ENCODE results near the gene UQCRC2. TPM values are rescaled to one million over a fixed set of nuclear protein-coding genes. Genes with fewer than 3 reads are reported as not detected.

UQCRC2 gene
- polyA plus RNA-seq, 1 donor from 2014 or later: 144 TPM

- Mint-ChIP-seq H3K4me3 (peak overlapping the region in 1 of 4 donors; percentile 6), H3K27ac (peak overlapping the region in 1 of 3 donors; percentile 86), H3K36me3 (peaks cover 4% of the 10 kb centered on the region), H3K4me1 (peaks cover 15 to 24% (median 18%) of the 10 kb centered on the region in 3 donors), H3K27me3 (no peaks in the 10 kb centered on the region), H3K9me3 (no peaks in the 10 kb centered on the region)
These were observed 4.7 kb downstream of the UQCRC2 start for GRCh38 chr16:21957714-21958346.

GRCh38 chr16:21959050-21959449 is 5.9 kb downstream of the UQCRC2 start:
- Mint-ChIP-seq H3K4me1 (peaks cover 8 to 21% (median 10%) of the 10 kb centered on the region in 3 donors), H3K9me3 (no peaks in the 10 kb centered on the region), H3K27me3 (no peaks in the 10 kb centered on the region), H3K4me3 (no peak overlapping the region), H3K36me3 (peaks cover 4% of the 10 kb centered on the region), H3K27ac (peak overlapping the region in 1 of 3 donors; percentile 0)

GRCh38 chr16:21962475-21962874 is 9.3 kb downstream of the UQCRC2 start:
- H3K27me3 Mint-ChIP-seq: no peaks in the 10 kb centered on the region
- peaks cover 4 to 6% (median 5%) of the 10 kb centered on the region in 3 donors for H3K4me1 Mint-ChIP-seq
- H3K9me3 Mint-ChIP-seq: no peaks in the 10 kb centered on the region
- peaks cover 4% of the 10 kb centered on the region for H3K36me3 Mint-ChIP-seq
- H3K4me3 Mint-ChIP-seq: no peak overlapping the region
- H3K27ac Mint-ChIP-seq: no peak overlapping the region

- H3K27me3 Mint-ChIP-seq: no peaks in the 10 kb centered on the region
- no peaks in the 10 kb centered on the region for H3K4me1 Mint-ChIP-seq
- no peaks in the 10 kb centered on the region for H3K9me3 Mint-ChIP-seq
- H3K4me3 Mint-ChIP-seq: no peak overlapping the region
- H3K36me3 Mint-ChIP-seq: peaks cover 4% of the 10 kb centered on the region
- H3K27ac Mint-ChIP-seq: no peak overlapping the region
These were observed 10.7 kb downstream of the UQCRC2 start for GRCh38 chr16:21963887-21964286.

- Mint-ChIP-seq H3K36me3 (peaks cover 4% of the 10 kb centered on the region), H3K27ac (no peak overlapping the region), H3K4me1 (no peaks in the 10 kb centered on the region), H3K9me3 (no peaks in the 10 kb centered on the region), H3K27me3 (no peaks in the 10 kb centered on the region), H3K4me3 (no peak overlapping the region)
These were observed 11.2 kb downstream of the UQCRC2 start for GRCh38 chr16:21964353-21964752.

GRCh38 chr16:21971856-21972255 is 18.7 kb downstream of the UQCRC2 start:
- no peak overlapping the region for H3K27ac Mint-ChIP-seq
- no peak overlapping the region for H3K4me3 Mint-ChIP-seq
- H3K27me3 Mint-ChIP-seq: no peaks in the 10 kb centered on the region
- no peaks in the 10 kb centered on the region for H3K9me3 Mint-ChIP-seq
- H3K36me3 Mint-ChIP-seq: peaks cover 2% of the 10 kb centered on the region
- no peaks in the 10 kb centered on the region for H3K4me1 Mint-ChIP-seq

- no peaks in the 10 kb centered on the region for H3K9me3 Mint-ChIP-seq
- no peak overlapping the region for H3K27ac Mint-ChIP-seq
- no peaks in the 10 kb centered on the region for H3K4me1 Mint-ChIP-seq
- H3K27me3 Mint-ChIP-seq: no peaks in the 10 kb centered on the region
- H3K4me3 Mint-ChIP-seq: no peak overlapping the region
- peaks cover 5% of the 10 kb centered on the region for H3K36me3 Mint-ChIP-seq
These were observed 20.8 kb downstream of the UQCRC2 start for GRCh38 chr16:21973945-21974344.

- Mint-ChIP-seq H3K36me3 (peaks cover 8% of the 10 kb centered on the region), H3K27ac (peak overlapping the region in 1 of 3 donors; percentile 46), H3K4me3 (no peak overlapping the region), H3K27me3 (no peaks in the 10 kb centered on the region), H3K4me1 (no peaks in the 10 kb centered on the region), H3K9me3 (no peaks in the 10 kb centered on the region)
These were observed 26.9 kb downstream of the UQCRC2 start for GRCh38 chr16:21980032-21980431.

GRCh38 chr16:21982108-21982507 is 28.9 kb downstream of the UQCRC2 start:
- no peak overlapping the region for H3K27ac Mint-ChIP-seq
- no peaks in the 10 kb centered on the region for H3K27me3 Mint-ChIP-seq
- no peak overlapping the region for H3K4me3 Mint-ChIP-seq
- H3K9me3 Mint-ChIP-seq: no peaks in the 10 kb centered on the region
- peaks cover 10% of the 10 kb centered on the region for H3K36me3 Mint-ChIP-seq
- no peaks in the 10 kb centered on the region for H3K4me1 Mint-ChIP-seq

- H3K4me3 Mint-ChIP-seq: no peak overlapping the region
- H3K4me1 Mint-ChIP-seq: no peaks in the 10 kb centered on the region
- H3K9me3 Mint-ChIP-seq: no peaks in the 10 kb centered on the region
- no peaks in the 10 kb centered on the region for H3K27me3 Mint-ChIP-seq
- no peak overlapping the region for H3K27ac Mint-ChIP-seq
- H3K36me3 Mint-ChIP-seq: peaks cover 7% of the 10 kb centered on the region
These were observed 30.9 kb downstream of the UQCRC2 start for GRCh38 chr16:21984062-21984461.

- H3K4me3 Mint-ChIP-seq: no peak overlapping the region
- no peaks in the 10 kb centered on the region for H3K4me1 Mint-ChIP-seq
- peaks cover 7% of the 10 kb centered on the region for H3K36me3 Mint-ChIP-seq
- no peaks in the 10 kb centered on the region for H3K27me3 Mint-ChIP-seq
- no peaks in the 10 kb centered on the region for H3K9me3 Mint-ChIP-seq
- H3K27ac Mint-ChIP-seq: no peak overlapping the region
These were observed 32.4 kb downstream of the UQCRC2 start for GRCh38 chr16:21985524-21985923.

GRCh38 chr16:21986692-21987246 is 33.6 kb downstream of the UQCRC2 start:
- Mint-ChIP-seq H3K9me3 (no peaks in the 10 kb centered on the region), H3K27ac (no peak overlapping the region)

GRCh38 chr16:21987498-21987897 is 34.3 kb downstream of the UQCRC2 start:
- H3K27me3 Mint-ChIP-seq: no peaks in the 10 kb centered on the region
- no peaks in the 10 kb centered on the region for H3K4me1 Mint-ChIP-seq
- no peaks in the 10 kb centered on the region for H3K9me3 Mint-ChIP-seq
- peak overlapping the region in 1 of 3 donors; percentile 48 for H3K27ac Mint-ChIP-seq
- H3K4me3 Mint-ChIP-seq: no peak overlapping the region
- peaks cover 4% of the 10 kb centered on the region for H3K36me3 Mint-ChIP-seq

More at GRCh38 chr16:21986692-21987246, 33.6 kb downstream of the UQCRC2 start:
- Mint-ChIP-seq H3K27me3 (no peaks in the 10 kb centered on the region), H3K4me3 (no peak overlapping the region), H3K36me3 (peaks cover 4% of the 10 kb centered on the region), H3K4me1 (no peaks in the 10 kb centered on the region)

- Mint-ChIP-seq H3K4me3 (no peak overlapping the region), H3K27ac (no peak overlapping the region), H3K9me3 (no peaks in the 10 kb centered on the region), H3K36me3 (peaks cover 2% of the 10 kb centered on the region), H3K27me3 (no peaks in the 10 kb centered on the region), H3K4me1 (no peaks in the 10 kb centered on the region)
These were observed 36.0 kb downstream of the UQCRC2 start for GRCh38 chr16:21989133-21989532.

GRCh38 chr16:21989751-21990150 is 36.6 kb downstream of the UQCRC2 start:
- no peaks in the 10 kb centered on the region for H3K27me3 Mint-ChIP-seq
- peaks cover 2% of the 10 kb centered on the region for H3K36me3 Mint-ChIP-seq
- no peaks in the 10 kb centered on the region for H3K4me1 Mint-ChIP-seq
- H3K27ac Mint-ChIP-seq: no peak overlapping the region
- H3K4me3 Mint-ChIP-seq: no peak overlapping the region
- no peaks in the 10 kb centered on the region for H3K9me3 Mint-ChIP-seq

GRCh38 chr16:21990381-21990944 is 37.3 kb downstream of the UQCRC2 start:
- H3K36me3 Mint-ChIP-seq: peaks cover 3% of the 10 kb centered on the region
- H3K27ac Mint-ChIP-seq: no peak overlapping the region
- H3K4me3 Mint-ChIP-seq: no peak overlapping the region
- peaks cover 0 to 2% (median 0%) of the 10 kb centered on the region in 3 donors for H3K4me1 Mint-ChIP-seq
- no peaks in the 10 kb centered on the region for H3K9me3 Mint-ChIP-seq
- no peaks in the 10 kb centered on the region for H3K27me3 Mint-ChIP-seq

All from IgD-negative memory B cell (primary cell).